Smooth muscle cell of the coronary artery (primary cell): ENCODE data around the gene ERVW-1. TPM values are rescaled to one million over a fixed set of nuclear protein-coding genes. Genes with fewer than 3 reads are reported as not detected.

Experiments
- total RNA-seq: library from RNA; depleted of rRNA; stranded (reverse); fragments of >200 nt; gene quantifications from 2 replicates; pipeline ENCODE4 v1.2.3, GENCODE V29; 2014; ENCODE audit warnings: low replicate concordance

The ERVW-1 gene, protein sequence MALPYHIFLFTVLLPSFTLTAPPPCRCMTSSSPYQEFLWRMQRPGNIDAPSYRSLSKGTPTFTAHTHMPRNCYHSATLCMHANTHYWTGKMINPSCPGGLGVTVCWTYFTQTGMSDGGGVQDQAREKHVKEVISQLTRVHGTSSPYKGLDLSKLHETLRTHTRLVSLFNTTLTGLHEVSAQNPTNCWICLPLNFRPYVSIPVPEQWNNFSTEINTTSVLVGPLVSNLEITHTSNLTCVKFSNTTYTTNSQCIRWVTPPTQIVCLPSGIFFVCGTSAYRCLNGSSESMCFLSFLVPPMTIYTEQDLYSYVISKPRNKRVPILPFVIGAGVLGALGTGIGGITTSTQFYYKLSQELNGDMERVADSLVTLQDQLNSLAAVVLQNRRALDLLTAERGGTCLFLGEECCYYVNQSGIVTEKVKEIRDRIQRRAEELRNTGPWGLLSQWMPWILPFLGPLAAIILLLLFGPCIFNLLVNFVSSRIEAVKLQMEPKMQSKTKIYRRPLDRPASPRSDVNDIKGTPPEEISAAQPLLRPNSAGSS
- total RNA-seq = not detected in 2 replicates

DNA sequence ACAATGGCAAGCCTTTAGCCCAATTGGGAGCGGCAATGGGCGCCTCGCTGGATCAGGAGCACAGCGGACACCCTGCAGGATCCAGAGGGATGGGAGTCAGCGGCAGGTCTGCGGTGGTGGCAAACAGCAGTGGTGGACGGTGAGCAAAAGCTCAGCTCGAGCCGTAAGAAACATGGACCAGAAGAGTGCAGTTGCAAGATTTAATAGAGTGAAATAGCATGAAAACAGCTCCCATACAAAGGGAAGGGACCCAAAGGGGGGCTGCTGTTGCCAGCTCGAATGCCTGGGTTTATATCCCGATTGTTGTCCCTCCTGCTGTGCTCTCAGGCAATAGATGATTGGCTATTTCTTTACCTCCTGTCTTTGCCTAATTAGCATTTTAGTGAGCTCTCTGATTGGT lies at the start of gene ERVW-1:
Gene ERVW-1, minus strand, starts transcription at position 266 of the 400 bp plus-strand sequence. CDS start 7,565 bp downstream, outside the sequence.

DNA sequence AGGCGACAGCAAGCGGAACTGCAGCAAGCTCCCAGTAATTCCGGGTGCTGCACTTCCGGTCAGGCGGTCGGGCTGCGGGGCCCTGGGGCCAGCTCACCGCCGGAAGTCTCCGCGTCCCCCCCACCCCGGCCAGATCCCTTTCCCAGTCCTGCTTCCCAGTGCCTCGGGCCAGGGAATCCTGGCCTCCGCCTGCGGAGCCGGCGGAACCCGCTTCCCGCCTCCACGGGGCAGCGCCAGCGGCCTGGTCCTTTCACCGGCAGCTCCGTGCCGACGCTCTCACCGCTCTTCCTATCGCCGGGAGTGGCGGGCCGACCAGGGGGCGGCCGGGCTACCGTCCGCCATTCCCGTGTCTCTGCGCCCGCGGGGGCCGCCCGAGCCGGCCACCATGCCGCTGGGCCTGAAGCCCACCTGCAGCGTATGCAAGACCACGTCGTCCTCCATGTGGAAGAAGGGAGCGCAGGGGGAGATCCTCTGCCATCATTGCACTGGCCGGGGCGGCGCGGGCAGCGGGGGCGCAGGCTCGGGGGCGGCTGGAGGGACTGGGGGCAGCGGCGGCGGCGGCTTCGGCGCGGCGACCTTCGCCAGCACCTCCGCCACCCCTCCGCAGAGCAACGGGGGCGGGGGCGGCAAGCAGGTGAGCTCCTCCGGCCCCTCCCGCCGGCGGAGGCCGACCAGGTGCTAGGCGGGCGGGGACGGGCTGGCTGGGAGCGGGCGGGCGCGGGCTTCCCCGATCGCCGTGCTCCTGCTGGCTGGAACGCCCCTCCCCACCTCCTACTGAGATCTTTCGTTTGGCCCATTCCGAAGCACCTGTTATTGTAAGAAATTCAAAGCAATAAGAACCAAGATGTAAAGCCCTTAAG lies 30.2 kb downstream of the ERVW-1 start, which contains the start of gene GATAD1:
Gene GATAD1, plus strand, starts transcription at position 138 of the 860 bp plus-strand sequence. Its CDS starts 248 bp downstream, at position 386.

Other genes starting within 250 kb of the ERVW-1 start
- 23.4 and 27.9 TPM in 2 replicates for gene KRIT1, start 232.0 kb downstream of the ERVW-1 start, total RNA-seq
- gene ANKIB1, start 232.0 kb downstream of the ERVW-1 start, total RNA-seq = 52.1 and 54.3 TPM in 2 replicates
- 13.0 and 16.5 TPM in 2 replicates for gene GATAD1, start 30.5 kb downstream of the ERVW-1 start, total RNA-seq
- gene PEX1, start 50.6 kb upstream of the ERVW-1 start, total RNA-seq = 10.1 and 12.8 TPM in 2 replicates
- gene RBM48, start 50.8 kb upstream of the ERVW-1 start, total RNA-seq = 7.7 and 12.9 TPM in 2 replicates
- gene FAM133B, start 112.4 kb upstream of the ERVW-1 start, total RNA-seq = 9.5 and 9.8 TPM in 2 replicates